Ovary (tissue), 9 donors: ENCODE measurements around the gene GDF15. TPM values are rescaled to one million over a fixed set of nuclear protein-coding genes. Genes with fewer than 3 reads are reported as not detected.
A peak's percentile ranks its signal among the peaks of the same experiment; 100 is the strongest.

ENCODE experiments used
- DNase-seq, 5 donors: peaks; one replicate each; pipeline ENCODE4 v3.0.0-alpha.2; 2019 to 2020
- H3K27ac ChIP-seq, 2 donors: fragments of 200-600 bp; one replicate each; pipeline versions ENCODE4 v1.5.1 to v1.8.0; 2019 to 2022
- H3K27me3 ChIP-seq: fragments of 200-600 bp; one replicate; pipeline ENCODE4 v1.8.0; 2022
- H3K36me3 ChIP-seq: fragments of 200-600 bp; sonication (generic); one replicate; pipeline ENCODE4 v1.5.1; 2019
- H3K4me1 ChIP-seq: one replicate; pipeline ENCODE4 v1.8.1; 2013; ENCODE audit warnings: mild to moderate bottlenecking, moderate library complexity; ENCODE audit not compliant: insufficient read depth
- H3K4me3 ChIP-seq: fragments of 200-600 bp; sonication (generic); one replicate; pipeline ENCODE4 v1.5.1; 2017
- H3K9me3 ChIP-seq, 2 donors: fragments of 200-600 bp in 1 of 2; sonication (generic) in 1 of 2; one replicate each; pipeline versions ENCODE4 v1.5.1 to v1.8.1; 2013 to 2019; ENCODE audit warnings: mild to moderate bottlenecking in 1 of 2, moderate library complexity in 1 of 2
- CTCF ChIP-seq, 3 donors: fragments of 450-650 bp in 2 of 3; fragments of 200-600 bp in 1 of 3; IDR thresholded peaks; one replicate each; pipeline versions ENCODE4 v1.5.1 to v1.8.0; 2016 to 2022; ENCODE audit warnings: antibody characterized with exemption in 3 of 3, mild to moderate bottlenecking in 1 of 3
- EP300 ChIP-seq: sonication (generic); formaldehyde crosslinking; IDR thresholded peaks from one replicate; pipeline ENCODE4 v1.6.1; 2017; ENCODE audit warnings: antibody characterized with exemption
- POLR2A ChIP-seq: fragments of 450-650 bp; IDR thresholded peaks from one replicate; pipeline ENCODE4 v1.6.1; 2017; ENCODE audit warnings: antibody characterized with exemption, mild to moderate bottlenecking, moderate library complexity
- WGBS, 3 donors: extraction: QIAGEN DNeasy Blood & Tissue Kit in 1 of 3; methylation state at CpG; one replicate each; pipeline versions ENCODE4 v1.1.5 to v1.1.7; 2013 to 2017; 5-methylcytosine and 5-hydroxymethylcytosine counted together
- intact Hi-C, 4 donors: fragments of 100-400 bp; cut with DNase I; formaldehyde crosslinking; loops; one replicate each; pipeline versions ENCODE4 v1.11.0 to v1.15.1; 2022 to 2023
- polyA plus RNA-seq, 2 donors: library from polyadenylated mRNA; stranded (reverse); fragments of 200-250 nt in 1 of 2; fragments of 350-450 nt in 1 of 2; fragmentation: Illumina TruSeq in 1 of 2; extraction: RNeasy Lipid Tissue Mini Kit (QIAGEN cat#74804) in 1 of 2; gene quantifications; one replicate each; pipeline ENCODE4 v1.2.3, GENCODE V29; 2013 to 2014
- total RNA-seq, 7 donors: library from RNA; depleted of rRNA in 2 of 7; stranded (reverse); fragments of >200 nt in 2 of 7; fragmentation: NEBNext Ultra II Directional in 3 of 7; extraction: Animal tissue kit (Norgen Biotek cat#: 25700) in 3 of 7; gene quantifications; one replicate each; pipeline versions ENCODE4 v1.1.0 to v1.2.4, GENCODE V29; 2016 to 2023
- donor health status: DM: no; HTN: no; CAD: no; lungs with moderate emphysema.
- donor health status: DM: no; HTN: no; CAD: no.
- donor health status: Bipolar disorder and iron deficiency.
- donor health status: DM: yes; HTN: yes; CAD: no.
- donor health status: DM: no; HTN: no; CAD: no.
- donor health status: DM: yes; HTN: yes; CAD: no.

The GDF15 gene
- total and polyA plus RNA-seq, 9 donors: 0.67 to 20.9 (median 3.3) TPM

GRCh38 chr19:18419195-18419698 is 33.3 kb downstream of the GDF15 start, which contains the start of gene SSBP4:
Gene SSBP4 (plus strand): TSS chr19:18419398. CDS start chr19:18419649, 251 bp downstream.
- no peaks in the 10 kb centered on the region for H3K36me3 ChIP-seq
- H3K4me1 ChIP-seq: peaks cover 22% of the 10 kb centered on the region
- intact Hi-C loops: loop anchor here (5.0 to 10.0 kb wide), 4 partner anchors 142 to 224 kb away; partner anchors contain the start of genes IQCN (in 2 of the 4), MPV17L2 (in 1 of the 4) and RAB3A (in 1 of the 4)
- TF ChIP-seq POLR2A: peak; percentile 67
- peak in 2 of 3 donors; percentile 65 to 81 for TF ChIP-seq CTCF (IDR thresholded peaks at IDR 0.05)
- TF ChIP-seq EP300: no peak
- peak within 1 kb of the TSS; percentile 51 for H3K4me3 ChIP-seq
- WGBS, 3 donors: 0 to 1% (median 1%) methylated on average over 47 to 79 of the region's 80 CpGs
- H3K9me3 ChIP-seq: no peaks in the 10 kb centered on the region
- no peaks in the 10 kb centered on the region for H3K27me3 ChIP-seq
- peak; percentile 64 to 88 (median 80) for DNase-seq
- peak within 1 kb of the TSS; percentile 62 to 77 for H3K27ac ChIP-seq

GRCh38 chr19:18419699-18420460 is 33.9 kb downstream of the GDF15 start:
- Histone ChIP-seq H3K9me3 (no peaks in the 10 kb centered on the region), H3K27me3 (no peaks in the 10 kb centered on the region), H3K27ac (peak overlapping the region; percentile 62 to 77), H3K4me3 (peak overlapping the region; percentile 51), H3K36me3 (no peaks in the 10 kb centered on the region), H3K4me1 (peaks cover 17% of the 10 kb centered on the region)
- WGBS, 3 donors: 1 to 2% (median 1%) methylated on average over 47 to 97 of the region's 97 CpGs
- intact Hi-C loops: loop anchor here (5.0 to 10.0 kb wide), 5 partner anchors 143 to 415 kb away; partner anchors contain the start of genes IQCN (in 2 of the 4), ARRDC2 (in 1 of the 4), MPV17L2 (in 1 of the 4) and RAB3A (in 1 of the 4)
- peak; percentile 48 to 71 (median 65) for DNase-seq
- TF ChIP-seq POLR2A: no peak
- TF ChIP-seq CTCF (IDR thresholded peaks at IDR 0.05): peak in 1 of 3 donors; percentile 12

GRCh38 chr19:18420930-18421329 is 35.0 kb downstream of the GDF15 start:
- WGBS, 3 donors: 12 to 30% (median 20%) methylated on average over 2 of the region's 2 CpGs
- no peaks in the 10 kb centered on the region for H3K9me3 ChIP-seq
- DNase-seq: peak in 4 of 5 donors; percentile 29 to 49 (median 47)

More at GRCh38 chr19:18420930-18421329, 35.0 kb downstream of the GDF15 start:
- H3K27ac ChIP-seq: peak overlapping the region in 1 of 2 donors; percentile 23
- no peaks in the 10 kb centered on the region for H3K27me3 ChIP-seq
- intact Hi-C loops: loop anchor here in 1 of 4 donors (10.0 kb wide), 1 partner anchor 416 kb away; the partner anchor contains the start of gene ARRDC2
- H3K4me1 ChIP-seq: peaks cover 21% of the 10 kb centered on the region
- no peak for TF ChIP-seq POLR2A
- no peak for TF ChIP-seq EP300
- TF ChIP-seq CTCF (IDR thresholded peaks at IDR 0.05): no peak
- no peaks in the 10 kb centered on the region for H3K36me3 ChIP-seq
- H3K4me3 ChIP-seq: no peak overlapping the region
